ENCODE data around the gene MYBPH.

Gene MYBPH

GRCh38 chr1:203144661-203145060, 31.0 kb downstream of the MYBPH start:
- no peaks in the 10 kb centered on the region for H3K36me3 Mint-ChIP-seq (ENCODE audit: insufficient read depth)
- no peaks in the 10 kb centered on the region for H3K9me3 Mint-ChIP-seq
- ATAC-seq (replicated peaks; ENCODE audit: extremely low read depth, poor library complexity, severe bottlenecking) (no peak), DNase-seq (ENCODE audit: low spot score in 2 of 2) (no peak)
- peaks cover 28% of the 10 kb centered on the region for H3K27me3 Mint-ChIP-seq
- H3K4me3 Mint-ChIP-seq = no peak overlapping the region
- no peak overlapping the region for H3K27ac Mint-ChIP-seq (ENCODE audit: low read depth)
- H3K4me1 Mint-ChIP-seq = no peaks in the 10 kb centered on the region

GRCh38 chr1:203143641-203144040, 32.0 kb downstream of the MYBPH start:
- Mint-ChIP-seq H3K9me3 (no peaks in the 10 kb centered on the region), H3K4me1 (no peaks in the 10 kb centered on the region)
- DNase-seq (ENCODE audit: low spot score in 2 of 2) = no peak

GRCh38 chr1:203142684-203143408, 32.8 kb downstream of the MYBPH start:
- ATAC-seq (replicated peaks; ENCODE audit: extremely low read depth, poor library complexity, severe bottlenecking) = no peak
- no peak overlapping the region for H3K4me3 Mint-ChIP-seq
- H3K27ac Mint-ChIP-seq (ENCODE audit: low read depth) = no peak overlapping the region
- peaks cover 21% of the 10 kb centered on the region for H3K27me3 Mint-ChIP-seq
- H3K4me1 Mint-ChIP-seq = no peaks in the 10 kb centered on the region
- no peaks in the 10 kb centered on the region for H3K36me3 Mint-ChIP-seq (ENCODE audit: insufficient read depth)
- H3K9me3 Mint-ChIP-seq = no peaks in the 10 kb centered on the region
- no peak for DNase-seq (ENCODE audit: low spot score in 2 of 2)

More at GRCh38 chr1:203143641-203144040, 32.0 kb downstream of the MYBPH start:
- no peak overlapping the region for H3K4me3 Mint-ChIP-seq
- no peak for ATAC-seq (replicated peaks; ENCODE audit: extremely low read depth, poor library complexity, severe bottlenecking)
- H3K27me3 Mint-ChIP-seq = peaks cover 21% of the 10 kb centered on the region
- H3K27ac Mint-ChIP-seq (ENCODE audit: low read depth) = no peak overlapping the region
- no peaks in the 10 kb centered on the region for H3K36me3 Mint-ChIP-seq (ENCODE audit: insufficient read depth)

- H3K27ac Mint-ChIP-seq (ENCODE audit: low read depth) = no peak overlapping the region
- peaks cover 21% of the 10 kb centered on the region for H3K27me3 Mint-ChIP-seq
- no peaks in the 10 kb centered on the region for H3K36me3 Mint-ChIP-seq (ENCODE audit: insufficient read depth)
- no peaks in the 10 kb centered on the region for H3K9me3 Mint-ChIP-seq
- ATAC-seq (replicated peaks; ENCODE audit: extremely low read depth, poor library complexity, severe bottlenecking) (no peak), DNase-seq (ENCODE audit: low spot score in 2 of 2) (no peak)
- no peaks in the 10 kb centered on the region for H3K4me1 Mint-ChIP-seq
- H3K4me3 Mint-ChIP-seq = no peak overlapping the region
Observed at GRCh38 chr1:203142124-203142523, 33.5 kb downstream of the MYBPH start.

GRCh38 chr1:203140743-203141520, 34.7 kb downstream of the MYBPH start:
- Mint-ChIP-seq H3K27ac (ENCODE audit: low read depth) (no peak overlapping the region), H3K4me1 (peaks cover 3% of the 10 kb centered on the region), H3K27me3 (peaks cover 21% of the 10 kb centered on the region), H3K4me3 (no peak overlapping the region), H3K9me3 (no peaks in the 10 kb centered on the region), H3K36me3 (ENCODE audit: insufficient read depth) (no peaks in the 10 kb centered on the region)
- ATAC-seq (replicated peaks; ENCODE audit: extremely low read depth, poor library complexity, severe bottlenecking) (no peak), DNase-seq (ENCODE audit: low spot score in 2 of 2) (no peak)

GRCh38 chr1:203139976-203140475, 35.6 kb downstream of the MYBPH start:
- Mint-ChIP-seq H3K4me1 (peaks cover 6% of the 10 kb centered on the region), H3K27me3 (peaks cover 21% of the 10 kb centered on the region), H3K4me3 (no peak overlapping the region), H3K36me3 (ENCODE audit: insufficient read depth) (no peaks in the 10 kb centered on the region), H3K9me3 (no peaks in the 10 kb centered on the region), H3K27ac (ENCODE audit: low read depth) (no peak overlapping the region)
- DNase-seq (ENCODE audit: low spot score in 2 of 2) (no peak), ATAC-seq (replicated peaks; ENCODE audit: extremely low read depth, poor library complexity, severe bottlenecking) (no peak)

- no peak overlapping the region for H3K27ac Mint-ChIP-seq (ENCODE audit: low read depth)
- peaks cover 11% of the 10 kb centered on the region for H3K27me3 Mint-ChIP-seq
- peaks cover 6% of the 10 kb centered on the region for H3K4me1 Mint-ChIP-seq
- ATAC-seq (replicated peaks; ENCODE audit: extremely low read depth, poor library complexity, severe bottlenecking) (no peak), DNase-seq (ENCODE audit: low spot score in 2 of 2) (no peak)
- no peak overlapping the region for H3K4me3 Mint-ChIP-seq
- H3K9me3 Mint-ChIP-seq = no peaks in the 10 kb centered on the region
- H3K36me3 Mint-ChIP-seq (ENCODE audit: insufficient read depth) = no peaks in the 10 kb centered on the region
Observed at GRCh38 chr1:203138066-203138465, 37.6 kb downstream of the MYBPH start.

- Mint-ChIP-seq H3K27ac (ENCODE audit: low read depth) (no peak overlapping the region), H3K4me1 (peaks cover 6% of the 10 kb centered on the region), H3K27me3 (peaks cover 6% of the 10 kb centered on the region), H3K9me3 (no peaks in the 10 kb centered on the region), H3K4me3 (no peak overlapping the region), H3K36me3 (ENCODE audit: insufficient read depth) (no peaks in the 10 kb centered on the region)
- ATAC-seq (replicated peaks; ENCODE audit: extremely low read depth, poor library complexity, severe bottlenecking) = no peak
- DNase-seq (ENCODE audit: low spot score in 2 of 2) = no peak
Observed at GRCh38 chr1:203137324-203137723, 38.3 kb downstream of the MYBPH start.

GRCh38 chr1:203136409-203137042, 39.1 kb downstream of the MYBPH start:
- H3K4me1 Mint-ChIP-seq = peaks cover 6% of the 10 kb centered on the region
- H3K27me3 Mint-ChIP-seq = peaks cover 6% of the 10 kb centered on the region
- DNase-seq (ENCODE audit: low spot score in 2 of 2) (no peak), ATAC-seq (replicated peaks; ENCODE audit: extremely low read depth, poor library complexity, severe bottlenecking) (no peak)
- no peaks in the 10 kb centered on the region for H3K36me3 Mint-ChIP-seq (ENCODE audit: insufficient read depth)
- no peak overlapping the region for H3K27ac Mint-ChIP-seq (ENCODE audit: low read depth)
- no peak overlapping the region for H3K4me3 Mint-ChIP-seq
- H3K9me3 Mint-ChIP-seq = no peaks in the 10 kb centered on the region

GRCh38 chr1:203135636-203136305, 39.9 kb downstream of the MYBPH start:
- H3K4me1 Mint-ChIP-seq = peaks cover 6% of the 10 kb centered on the region
- H3K9me3 Mint-ChIP-seq = no peaks in the 10 kb centered on the region
- no peak overlapping the region for H3K27ac Mint-ChIP-seq (ENCODE audit: low read depth)
- no peak overlapping the region for H3K4me3 Mint-ChIP-seq
- H3K27me3 Mint-ChIP-seq = peaks cover 10% of the 10 kb centered on the region
- H3K36me3 Mint-ChIP-seq (ENCODE audit: insufficient read depth) = no peaks in the 10 kb centered on the region
- DNase-seq (ENCODE audit: low spot score in 2 of 2) (no peak), ATAC-seq (replicated peaks; ENCODE audit: extremely low read depth, poor library complexity, severe bottlenecking) (no peak)

- no peak for ATAC-seq (replicated peaks; ENCODE audit: extremely low read depth, poor library complexity, severe bottlenecking)
- Mint-ChIP-seq H3K4me3 (no peak overlapping the region), H3K27ac (ENCODE audit: low read depth) (no peak overlapping the region), H3K27me3 (peaks cover 26% of the 10 kb centered on the region), H3K4me1 (peaks cover 6% of the 10 kb centered on the region), H3K9me3 (no peaks in the 10 kb centered on the region), H3K36me3 (ENCODE audit: insufficient read depth) (no peaks in the 10 kb centered on the region)
- no peak for DNase-seq (ENCODE audit: low spot score in 2 of 2)
Observed at GRCh38 chr1:203133970-203134725, 41.5 kb downstream of the MYBPH start.
